CD4-positive, alpha-beta T cell treated with Interleukin-21 for 1 hour (primary cell): ENCODE measurements around the gene MADD.
"Not testable (repeated sequence)": the region's sequence is repeated elsewhere in the genome, so short reads cannot be mapped to it uniquely, and the experiment has no call there.

Experiments used
- DNase-seq: peaks from one replicate; pipeline ENCODE4 v3.0.0-alpha.2; 2020

The MADD gene

GRCh38 chr11:47278058-47278457 lies 8.1 kb downstream of the MADD start:
- no peak for DNase-seq

DNA sequence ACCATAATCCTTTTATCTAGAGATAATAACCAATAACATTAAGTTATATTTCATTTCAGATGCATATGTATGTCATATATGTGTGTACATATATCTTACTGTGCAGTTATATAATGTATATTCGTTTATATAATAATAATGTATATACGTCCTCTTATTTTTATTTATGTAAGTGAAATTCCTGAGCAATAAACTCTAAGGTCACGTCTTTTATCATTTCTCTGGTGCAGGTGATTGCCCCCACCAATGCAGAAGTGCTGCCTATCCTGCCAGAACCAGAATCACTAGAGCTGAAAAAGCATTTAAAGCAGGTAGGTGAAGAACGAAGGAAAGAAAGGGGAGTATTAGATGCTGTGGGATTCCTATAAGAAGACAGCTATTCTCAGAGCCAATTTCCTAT lies 8.8 kb downstream of the MADD start:
- no peak for DNase-seq

DNA sequence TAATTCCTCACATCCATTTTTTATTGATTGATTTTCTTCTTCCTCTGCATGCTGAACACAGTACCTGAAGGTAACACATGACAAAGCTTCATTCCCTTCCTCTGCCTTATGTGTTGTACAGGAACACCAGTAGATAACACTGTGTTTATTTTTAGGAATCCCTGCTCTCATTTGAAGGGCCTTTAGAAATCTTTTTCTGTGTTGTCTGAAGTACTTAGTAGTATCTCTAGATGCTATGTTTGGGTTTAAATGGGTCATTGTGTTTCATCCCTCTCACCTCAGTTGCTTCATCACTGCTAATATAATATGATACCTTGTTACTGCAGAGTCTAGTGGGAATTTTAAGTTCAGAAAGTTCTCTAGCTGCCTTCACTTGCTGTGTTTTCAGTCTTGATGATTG lies 10.2 kb downstream of the MADD start:
- DNase-seq: no peak

DNA sequence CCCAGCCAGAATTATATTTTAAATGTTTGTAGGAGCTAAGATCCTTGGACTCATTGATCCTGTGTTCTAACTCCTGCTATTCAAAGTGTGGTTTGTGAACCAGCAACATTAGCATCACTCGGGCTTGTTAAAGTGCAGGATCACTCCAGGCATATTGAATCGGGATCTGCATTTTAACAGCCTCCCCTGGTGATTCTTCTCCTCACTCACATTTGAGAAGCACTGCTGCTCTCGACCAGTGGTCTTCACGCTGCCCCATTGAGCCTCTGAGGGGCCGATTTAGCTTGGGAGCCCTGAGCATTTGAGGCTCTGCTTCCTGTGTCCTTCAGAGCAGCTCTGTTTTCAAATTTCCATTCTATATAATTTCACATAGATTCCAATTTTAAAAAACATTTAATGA lies 10.9 kb downstream of the MADD start:
- DNase-seq: no peak

DNA sequence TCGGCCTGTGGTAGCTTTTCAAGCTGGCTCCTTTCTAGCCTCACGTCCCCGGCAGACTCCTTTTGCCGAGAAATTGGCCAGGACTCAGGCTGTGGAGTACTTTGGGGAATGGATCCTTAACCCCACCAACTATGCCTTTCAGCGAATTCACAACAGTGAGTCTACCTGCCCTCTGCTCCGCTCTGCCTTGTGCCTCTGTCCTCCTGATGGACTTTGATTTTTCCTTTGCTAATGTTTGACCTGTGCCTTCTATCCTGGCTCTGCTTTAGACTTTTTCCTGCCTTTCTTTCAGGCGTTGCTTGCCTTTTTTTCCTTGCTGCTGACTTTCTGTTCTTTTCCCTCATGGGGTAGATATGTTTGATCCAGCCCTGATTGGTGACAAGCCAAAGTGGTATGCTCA lies 12.5 kb downstream of the MADD start:
- no peak for DNase-seq

DNA sequence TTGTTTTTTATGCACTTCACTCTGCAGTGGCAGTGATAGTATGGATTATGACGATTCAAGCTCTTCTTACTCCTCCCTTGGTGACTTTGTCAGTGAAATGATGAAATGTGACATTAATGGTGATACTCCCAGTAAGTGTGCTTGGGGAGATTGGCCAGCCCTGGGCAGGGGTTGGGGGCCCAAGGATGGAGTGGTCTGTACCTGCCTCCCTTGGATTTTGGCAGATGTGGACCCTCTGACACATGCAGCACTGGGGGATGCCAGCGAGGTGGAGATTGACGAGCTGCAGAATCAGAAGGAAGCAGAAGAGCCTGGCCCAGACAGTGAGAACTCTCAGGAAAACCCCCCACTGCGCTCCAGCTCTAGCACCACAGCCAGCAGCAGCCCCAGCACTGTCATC lies 14.2 kb downstream of the MADD start:
- DNase-seq: no peak

DNA sequence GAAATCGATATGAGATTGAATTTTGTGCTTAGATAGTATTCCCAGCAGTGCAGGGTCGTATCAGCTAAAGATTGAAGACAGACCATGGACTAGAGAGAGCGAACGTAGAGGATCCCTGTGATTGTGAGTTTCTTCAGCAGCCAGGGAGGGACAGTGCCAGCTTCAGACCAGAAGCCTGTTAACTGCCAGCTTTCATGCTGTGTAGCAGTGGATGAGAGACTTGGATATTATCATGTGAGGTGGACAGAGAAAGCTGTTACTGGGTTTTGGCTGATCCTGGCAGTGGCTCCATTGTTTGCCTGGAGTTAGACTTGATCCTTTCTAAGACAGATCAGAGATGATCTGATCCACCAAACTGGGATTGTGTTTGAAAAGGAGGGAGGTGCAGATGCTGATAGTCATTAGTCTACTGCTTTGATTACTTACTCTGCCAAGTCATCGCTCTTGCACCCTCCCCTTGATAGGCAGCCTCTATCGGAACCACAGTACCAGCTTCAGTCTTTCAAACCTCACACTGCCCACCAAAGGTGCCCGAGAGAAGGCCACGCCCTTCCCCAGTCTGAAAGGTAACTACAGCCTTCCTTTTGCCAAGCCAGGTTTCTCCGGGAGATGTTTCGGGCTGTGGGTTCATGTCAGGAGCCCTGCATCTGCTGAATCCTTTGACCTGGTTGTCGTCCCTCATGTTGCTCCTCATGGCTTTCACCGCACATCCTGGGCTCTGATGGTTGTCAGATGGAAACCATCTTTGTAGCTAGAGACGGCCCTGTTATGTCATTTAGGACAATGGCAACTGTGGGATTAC lies 16.2 kb downstream of the MADD start:
- no peak for DNase-seq

DNA sequence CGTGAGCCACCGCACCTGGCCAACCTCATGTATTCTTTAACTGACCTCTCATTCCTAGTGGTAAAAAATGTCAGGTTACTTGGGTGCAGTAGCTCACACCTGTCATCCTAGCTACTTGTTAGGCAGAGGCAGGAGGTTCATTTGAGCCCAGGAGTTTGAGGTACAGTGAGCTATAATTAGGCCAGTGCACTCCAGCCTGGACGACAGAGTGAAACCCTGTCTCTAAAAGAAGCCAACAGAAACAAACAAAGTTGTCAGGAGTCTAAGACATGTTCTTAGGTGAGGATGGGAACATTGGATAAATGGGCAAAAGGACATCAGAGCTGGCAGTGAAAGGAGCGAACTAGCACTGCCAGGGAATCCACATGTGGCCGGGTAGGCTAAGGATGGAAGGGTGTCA lies 18.1 kb downstream of the MADD start:
- no peak for DNase-seq

DNA sequence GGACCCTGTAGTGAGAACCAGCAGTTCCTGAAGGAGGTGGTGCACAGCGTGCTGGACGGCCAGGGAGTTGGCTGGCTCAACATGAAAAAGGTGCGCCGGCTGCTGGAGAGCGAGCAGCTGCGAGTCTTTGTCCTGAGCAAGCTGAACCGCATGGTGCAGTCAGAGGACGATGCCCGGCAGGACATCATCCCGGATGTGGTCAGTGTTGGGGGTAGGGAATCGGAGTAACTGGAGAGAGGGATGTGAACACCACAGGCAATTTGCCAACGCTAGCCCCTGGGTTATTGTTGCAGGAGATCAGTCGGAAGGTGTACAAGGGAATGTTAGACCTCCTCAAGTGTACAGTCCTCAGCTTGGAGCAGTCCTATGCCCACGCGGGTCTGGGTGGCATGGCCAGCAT lies 19.9 kb downstream of the MADD start:
- DNase-seq: no peak

- no peak for DNase-seq
Measured at GRCh38 chr11:47295385-47295784, 25.5 kb downstream of the MADD start.

DNA sequence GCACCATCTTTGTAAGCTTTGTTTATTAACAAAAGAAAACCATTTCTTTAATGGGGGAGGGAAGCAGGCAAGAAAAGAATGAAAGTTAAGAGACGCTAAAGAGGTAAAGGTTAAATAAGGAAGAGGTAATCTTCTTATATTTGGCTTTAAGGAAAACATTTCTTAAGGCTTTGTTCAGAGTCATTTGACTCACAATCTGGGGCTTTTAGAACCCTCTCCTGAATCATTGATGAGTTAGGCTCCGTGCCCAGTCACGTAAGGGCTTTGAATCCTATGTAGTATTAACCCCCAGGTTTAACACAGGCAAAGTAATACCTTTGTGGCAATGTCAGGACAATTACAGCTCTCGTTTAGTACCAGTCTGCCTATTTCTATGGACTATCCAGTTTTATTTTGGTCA lies 26.1 kb downstream of the MADD start:
- no peak for DNase-seq

GRCh38 chr11:47299078-47299477 lies 29.1 kb downstream of the MADD start:
- DNase-seq: no peak

GRCh38 chr11:47302853-47303252 lies 32.9 kb downstream of the MADD start:
- DNase-seq: no peak

- no peak for DNase-seq
Measured at GRCh38 chr11:47305734-47306483, 36.0 kb downstream of the MADD start.

- DNase-seq: no peak
Measured at GRCh38 chr11:47306484-47306844, 36.5 kb downstream of the MADD start.

- no peak for DNase-seq
Measured at GRCh38 chr11:47308050-47308823, 38.3 kb downstream of the MADD start.

- no peak for DNase-seq
Measured at GRCh38 chr11:47314992-47315391, 45.1 kb downstream of the MADD start.

DNA sequence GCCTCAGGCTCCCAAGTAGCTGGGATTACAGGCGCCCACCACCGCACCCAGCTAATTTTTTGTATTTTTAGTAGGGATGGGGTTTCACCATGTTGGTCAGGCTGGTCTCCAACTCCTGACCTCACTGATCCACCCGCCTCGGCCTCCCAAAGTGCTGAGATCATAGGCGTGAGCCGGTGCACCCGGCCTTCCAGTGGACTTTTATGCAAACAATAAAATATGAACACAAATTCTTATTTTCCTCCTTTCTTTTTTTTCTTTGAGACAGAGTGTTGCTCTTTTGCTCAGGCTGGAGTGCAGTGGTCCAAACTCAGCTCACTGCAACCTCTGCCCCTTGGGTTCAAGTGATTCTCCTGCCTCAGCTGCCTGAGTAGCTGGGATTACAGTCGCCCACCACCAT lies 46.6 kb downstream of the MADD start:
- not testable (repeated sequence) for DNase-seq

GRCh38 chr11:47317064-47317828 lies 47.3 kb downstream of the MADD start:
- no peak for DNase-seq

DNA sequence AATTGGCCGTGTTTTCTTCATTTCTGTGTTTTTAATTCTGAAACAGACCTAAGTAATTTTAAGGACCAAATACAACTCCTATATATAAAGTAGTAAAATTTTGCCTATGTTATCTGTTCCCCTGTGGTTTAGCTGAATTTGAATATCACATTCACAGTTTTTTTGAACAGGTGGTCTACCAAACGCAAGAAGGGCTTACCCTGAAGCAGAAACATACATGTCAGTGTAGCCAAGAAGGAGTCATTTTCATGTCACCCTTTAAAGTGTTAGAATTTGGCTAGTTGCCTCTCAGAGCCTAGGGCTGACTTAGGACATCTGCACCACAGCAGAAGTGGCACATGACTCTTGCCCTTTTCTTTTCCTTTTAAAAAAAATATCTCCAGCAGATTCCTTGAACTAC lies 48.2 kb downstream of the MADD start:
- DNase-seq: no peak

DNA sequence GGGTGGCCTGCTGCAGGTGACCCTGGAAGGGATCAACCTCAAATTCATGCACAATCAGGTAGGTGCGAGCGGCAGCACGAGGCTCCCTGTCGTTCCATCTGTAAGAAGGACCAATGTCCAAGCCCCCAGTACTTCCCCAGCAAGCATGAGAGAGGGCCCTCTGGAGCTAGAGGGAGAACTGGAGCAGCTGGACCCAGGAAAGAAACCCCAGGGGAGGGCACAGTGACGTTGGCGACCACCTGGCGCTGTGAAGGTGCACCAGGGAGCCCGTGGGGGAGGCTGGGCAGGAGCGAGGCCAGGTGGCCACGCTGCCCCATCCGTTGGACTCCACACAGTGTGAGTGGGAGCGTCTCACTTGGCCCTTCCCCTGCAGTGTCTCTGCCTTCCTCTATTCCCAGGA lies 54.6 kb downstream of the MADD start:
- DNase-seq: no peak

GRCh38 chr11:47325271-47326041 lies 55.5 kb downstream of the MADD start:
- DNase-seq: no peak
